Heart left ventricle (tissue), 13 donors: ENCODE measurements around the gene SYNPO2.
"Not testable (repeated sequence)": the region's sequence is repeated elsewhere in the genome, so short reads cannot be mapped to it uniquely, and the experiment has no call there.

ENCODE experiments used
- CTCF ChIP-seq, 12 donors: fragments of 200-600 bp; sonication (generic) in 4 of 12; IDR thresholded peaks; one replicate each; pipeline versions ENCODE4 v1.5.0 to v1.8.0; 2018 to 2022; ENCODE audit warnings: antibody characterized with exemption in 12 of 12, mild to moderate bottlenecking in 5 of 12
- POLR2A ChIP-seq, 2 donors: fragments of 450-650 bp; IDR thresholded peaks; one replicate each; pipeline ENCODE4 v1.6.1; 2017; ENCODE audit warnings: antibody characterized with exemption in 2 of 2, mild to moderate bottlenecking in 2 of 2, moderate library complexity in 2 of 2
- donor health status: ischemic (EF 13 %, LVEDD 7.1; RV severe dilation, severe dysfunction).
- donor health status: DM: no; HTN: yes; CAD: no.
- donor health status: DM: no; HTN: no; CAD: no.
- donor health status: ischemic (EF 25% LVEDD 6.9; RV normal size, moderate dysfunction).
- donor health status: ischemic (EF 25% LVEDD 5.7; RV mildly dilated, moderate dysfunction).
- donor health status: ischemic (EF 35%, LVEDD 5.7; RV mildly dilated, moderate dysfunction).
- donor health status: nonischemic (EF 11% LVEDD 7.7; RV severe dilation, severe dysfunction).
- donor health status: DM: yes; HTN: yes; CAD: no.
- donor health status: PGD.
- donor health status: ischemic (EF 29% LVEDD 5.4; RV normal size, mild dysfunction).
- donor health status: nonischemic (EF 23%, LVEDD 6.1; RV moderate dilation, normal function).

- TF ChIP-seq POLR2A, CTCF (IDR thresholded peaks at IDR 0.05): not testable (repeated sequence)
Measured at GRCh38 chr4:118977100-118977499, 88.4 kb downstream of the SYNPO2 start.
